HCT116 (cell line): ENCODE results near the gene AKAP13. TPM values are rescaled to one million over a fixed set of nuclear protein-coding genes. Genes with fewer than 3 reads are reported as not detected.

ENCODE experiments used
- ATAC-seq: fragments of 200-7000 bp; cut with Tn5 transposase; 2 replicates; pipeline ENCODE4 v1.9.1; 2020; ENCODE audit warnings: mild to moderate bottlenecking, moderate library complexity
- BruUV-seq: library from RNA; stranded (reverse); fragments of 400-500 nt; replicated peaks from 2 replicates; lab custom pipeline; 2021; lab: Mats Ljungman, UMichigan
- CTCF ChIA-PET: fragments of 300-600 bp; sonication (Branson Sonifier 250); formaldehyde crosslinking; loops from one replicate; lab custom pipeline; 2021; ENCODE audit warnings: antibody characterized with exemption; lab: Charles Lee
- POLR2A ChIA-PET: fragments of 300-600, 350-600 bp; sonication (Branson Sonifier 250); formaldehyde crosslinking; loops from one replicate; lab custom pipeline; 2021; ENCODE audit warnings: antibody characterized with exemption; lab: Charles Lee
- RAD21 ChIA-PET, 2 experiments: fragments of 300-600 bp; sonication (Branson Sonifier 250); formaldehyde crosslinking; loops; one replicate each; lab custom pipeline; 2023; ENCODE audit warnings: low total read pairs in 2 of 2; ENCODE audit not compliant: uncharacterized antibody in 2 of 2, unreplicated experiment in 2 of 2, low non-redundant PET in 1 of 2; lab: Charles Lee
- DNase-seq: peaks from one replicate; pipeline ENCODE4 v3.0.0-alpha.2; 2010; ENCODE audit warnings: low read depth, low spot score
- H2AFZ ChIP-seq: fragments of 200-600 bp; shearing (Covaris generic), sonication (generic); 2 replicates; pipeline ENCODE4 v1.6.1; 2017; ENCODE audit warnings: low read depth, mixed run types, mixed read lengths, antibody characterized with exemption, low read length; ENCODE audit not compliant: poor library complexity, severe bottlenecking
- H3K27ac ChIP-seq: 2 replicates; pipeline ENCODE4 v1.5.1; 2012; ENCODE audit warnings: low read depth, low read length
- H3K27me3 ChIP-seq: fragments of 200-600 bp; sonication (generic); 2 replicates; pipeline ENCODE4 v1.6.1; 2016; ENCODE audit warnings: mixed run types, low read length, mixed read lengths; ENCODE audit not compliant: insufficient read depth
- H3K36me3 ChIP-seq, 2 experiments: fragments of 200-500 bp in 1 of 2; fragments of 200-600 bp in 1 of 2; sonication (Bioruptor generic) in 1 of 2; sonication (generic) in 1 of 2; 2 replicates each; pipeline versions ENCODE4 v1.5.1 to v1.6.1; 2014 to 2016; ENCODE audit warnings: low read length in 2 of 2, inconsistent platforms in 1 of 2, mixed read lengths in 1 of 2, mixed run types in 1 of 2; ENCODE audit not compliant: insufficient read depth in 2 of 2, control insufficient read depth in 1 of 2
- H3K4me1 ChIP-seq, 2 experiments: fragments of 200-600 bp in 1 of 2; sonication (generic) in 1 of 2; 2 replicates each; pipeline versions ENCODE4 v1.5.1 to v1.6.1; 2012 to 2017; ENCODE audit warnings: low read length in 2 of 2, inconsistent platforms in 1 of 2, mild to moderate bottlenecking in 1 of 2, mixed read lengths in 1 of 2, mixed run types in 1 of 2, moderate library complexity in 1 of 2; ENCODE audit not compliant: insufficient read depth in 2 of 2, control insufficient read depth in 1 of 2
- H3K4me2 ChIP-seq: fragments of 200-600 bp; sonication (generic); 2 replicates; pipeline ENCODE4 v1.6.1; 2017; ENCODE audit warnings: mixed run types, low read length, mixed read lengths
- H3K4me3 ChIP-seq, 2 experiments: fragments of 200-600 bp in 1 of 2; sonication (generic) in 1 of 2; replicated peaks in 1 of 2; 2 replicates each; pipeline ENCODE4 v1.5.1; 2011 to 2016; ENCODE audit warnings: low read length in 2 of 2, control low read depth in 1 of 2, low read depth in 1 of 2, mild to moderate bottlenecking in 1 of 2, mixed read lengths in 1 of 2, mixed run types in 1 of 2
- H3K79me2 ChIP-seq: fragments of 200-600 bp; sonication (generic); 2 replicates; pipeline ENCODE4 v1.6.1; 2017; ENCODE audit warnings: mild to moderate bottlenecking, mixed run types, low read length, moderate library complexity, mixed read lengths; ENCODE audit not compliant: insufficient read depth
- H3K9ac ChIP-seq: fragments of 200-600 bp; sonication (generic); 2 replicates; pipeline ENCODE4 v1.6.1; 2016; ENCODE audit warnings: low read length, mixed read lengths
- H3K9me2 ChIP-seq: fragments of 200-600 bp; sonication (generic), shearing (Covaris generic); 2 replicates; pipeline ENCODE4 v1.6.1; 2017; ENCODE audit warnings: mixed run types, mild to moderate bottlenecking, moderate library complexity; ENCODE audit not compliant: insufficient read depth
- H3K9me3 ChIP-seq, 2 experiments: fragments of 200-500 bp in 1 of 2; fragments of 200-600 bp in 1 of 2; sonication (Bioruptor generic) in 1 of 2; sonication (generic) in 1 of 2; 2 replicates each; pipeline ENCODE4 v1.6.1; 2014 to 2017; ENCODE audit warnings: low read length in 2 of 2, mixed read lengths in 2 of 2, inconsistent platforms in 1 of 2, low read depth in 1 of 2, mild to moderate bottlenecking in 1 of 2, mixed run types in 1 of 2, moderate library complexity in 1 of 2; ENCODE audit not compliant: control insufficient read depth in 1 of 2, insufficient read depth in 1 of 2
- H4K20me1 ChIP-seq: fragments of 200-600 bp; sonication (generic), shearing (Covaris generic); 2 replicates; pipeline ENCODE4 v1.6.1; 2017; ENCODE audit warnings: mixed run types, mild to moderate bottlenecking, moderate library complexity; ENCODE audit not compliant: insufficient read depth
- EGR1 ChIP-seq: IDR thresholded peaks from 2 replicates; pipeline ENCODE4 v1.6.1; 2012; ENCODE audit warnings: low read depth
- JUND ChIP-seq: IDR thresholded peaks from 2 replicates; pipeline ENCODE4 v1.6.1; 2012
- POLR2A ChIP-seq: IDR thresholded peaks from 2 replicates; pipeline ENCODE4 v1.7.0; 2011; ENCODE audit warnings: borderline replicate concordance; ENCODE audit not compliant: insufficient read depth, insufficient read length; ENCODE audit errors: extremely low read depth
- POLR2AphosphoS5 ChIP-seq: IDR thresholded peaks from 2 replicates; pipeline ENCODE4 v1.6.1; 2011; ENCODE audit warnings: mild to moderate bottlenecking, low read depth, low read length, moderate library complexity
- REST ChIP-seq: IDR thresholded peaks from 2 replicates; pipeline ENCODE4 v1.6.1; 2012; ENCODE audit warnings: low read depth
- SIN3A ChIP-seq: IDR thresholded peaks from 2 replicates; pipeline ENCODE4 v1.6.1; 2012; ENCODE audit warnings: low read depth
- SRF ChIP-seq: IDR thresholded peaks from 2 replicates; pipeline ENCODE4 v1.6.1; 2012; ENCODE audit warnings: low read depth
- TCF7L2 ChIP-seq: IDR thresholded peaks from 2 replicates; pipeline ENCODE4 v1.7.0; 2011; ENCODE audit warnings: borderline replicate concordance, inconsistent platforms; ENCODE audit not compliant: insufficient read depth, insufficient read length; ENCODE audit errors: extremely low read depth
- YY1 ChIP-seq: IDR thresholded peaks from 2 replicates; pipeline ENCODE4 v1.6.1; 2011; ENCODE audit warnings: low read length, low read depth, moderate library complexity, mild to moderate bottlenecking; ENCODE audit not compliant: insufficient replicate concordance; ENCODE audit errors: extremely low read depth
- intact Hi-C: fragments of 100-400 bp; cut with micrococcal nuclease; formaldehyde crosslinking; loops from 2 replicates; pipeline ENCODE4 v1.10.0; 2022
- total RNA-seq: library from RNA; stranded (reverse); gene quantifications from one replicate; pipeline ENCODE4 v1.2.1, GENCODE V29; 2021; ENCODE audit not compliant: unreplicated experiment

AKAP13 gene
- total RNA-seq, 1 experiment from 2014 or later: 43.1 TPM

- ChIA-PET CTCF (no interaction called here), RAD21 (interaction anchor here in 1 of 2 experiments (0.6 kb wide), 1 partner anchor 458 kb away, joined by 3 read pairs; no protein-coding TSS in a partner anchor)
These were observed 375.5 kb downstream of the AKAP13 start for GRCh38 chr15:85755942-85756341.

More at GRCh38 chr15:85755942-85756341, 375.5 kb downstream of the AKAP13 start:
- no peaks in the 10 kb centered on the region for H3K79me2 ChIP-seq
- H2AFZ ChIP-seq: no peak overlapping the region
- no TSS peak for BruUV-seq
- intact Hi-C loops: no loop called here
- DNase-seq: no peak
- no peak overlapping the region for H3K4me3 ChIP-seq
- no peaks in the 10 kb centered on the region for H3K4me1 ChIP-seq
- no peak overlapping the region for H3K27ac ChIP-seq
- no peak for TF ChIP-seq JUND
- TF ChIP-seq EGR1: no peak
- TF ChIP-seq POLR2AphosphoS5: no peak
- TF ChIP-seq REST: no peak
- no peak for TF ChIP-seq POLR2A
- TF ChIP-seq TCF7L2: no peak
- no peak for TF ChIP-seq SRF
- no peak for TF ChIP-seq SIN3A
- TF ChIP-seq YY1: no peak
- POLR2A ChIA-PET: no interaction called here
- H3K9me3 ChIP-seq: no peaks in the 10 kb centered on the region
- ATAC-seq: no peak
- H4K20me1 ChIP-seq: no peaks in the 10 kb centered on the region
- H3K9me2 ChIP-seq: no peaks in the 10 kb centered on the region
- no peak overlapping the region for H3K4me2 ChIP-seq
- H3K9ac ChIP-seq: no peak overlapping the region
- no peaks in the 10 kb centered on the region; a peak in 1 of 4 replicates for H3K36me3 ChIP-seq
- no peaks in the 10 kb centered on the region for H3K27me3 ChIP-seq
